Renal pelvis (tissue), 12 donors: ENCODE data around the gene PAFAH1B2. TPM values are rescaled to one million over a fixed set of nuclear protein-coding genes. Genes with fewer than 3 reads are reported as not detected.
"Not testable (repeated sequence)": the region's sequence is repeated elsewhere in the genome, so short reads cannot be mapped to it uniquely, and the experiment has no call there.

Source experiments
- DNase-seq: peaks from one replicate; pipeline ENCODE4 v3.0.0-alpha.2; 2013
- long read RNA-seq, 16 experiments: transcript quantifications; one replicate each; lab custom pipeline, GENCODE V29; 2026
- polyA plus RNA-seq, 3 donors: library from polyadenylated mRNA; unstranded; fragments of 120-200 nt; gene quantifications; one replicate each; pipeline ENCODE4 v1.2.1, GENCODE V29; 2013; ENCODE audit not compliant: insufficient read length in 3 of 3

The PAFAH1B2 gene, protein sequence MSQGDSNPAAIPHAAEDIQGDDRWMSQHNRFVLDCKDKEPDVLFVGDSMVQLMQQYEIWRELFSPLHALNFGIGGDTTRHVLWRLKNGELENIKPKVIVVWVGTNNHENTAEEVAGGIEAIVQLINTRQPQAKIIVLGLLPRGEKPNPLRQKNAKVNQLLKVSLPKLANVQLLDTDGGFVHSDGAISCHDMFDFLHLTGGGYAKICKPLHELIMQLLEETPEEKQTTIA
- polyA plus RNA-seq: 10 to 100 TPM; 64.9 to 81.7 (median 74.5) TPM
- long read RNA-seq, donor 1, full-length matches to known transcripts: 22 of 22 reads
- long read RNA-seq, donor 1, partial matches to known transcripts: 0 of 22 reads
- long read RNA-seq, donor 1, other reads (novel, unspliced or antisense): 0 of 22 reads
- long read RNA-seq, donor 2, full-length matches to known transcripts: 22 of 144 reads
- long read RNA-seq, donor 2, partial matches to known transcripts: 122 of 144 reads
- long read RNA-seq, donor 2, other reads (novel, unspliced or antisense): 0 of 144 reads
- long read RNA-seq, donor 3, full-length matches to known transcripts: 20 of 20 reads
- long read RNA-seq, donor 3, partial matches to known transcripts: 0 of 20 reads
- long read RNA-seq, donor 3, other reads (novel, unspliced or antisense): 0 of 20 reads
- long read RNA-seq, donor 4, full-length matches to known transcripts: 10 of 10 reads
- long read RNA-seq, donor 4, partial matches to known transcripts: 0 of 10 reads
- long read RNA-seq, donor 4, other reads (novel, unspliced or antisense): 0 of 10 reads
- long read RNA-seq, donor 5, full-length matches to known transcripts: 6 of 19 reads
- long read RNA-seq, donor 5, partial matches to known transcripts: 13 of 19 reads
- long read RNA-seq, donor 5, other reads (novel, unspliced or antisense): 0 of 19 reads
- long read RNA-seq, donor 6, full-length matches to known transcripts: 26 of 26 reads
- long read RNA-seq, donor 6, partial matches to known transcripts: 0 of 26 reads
- long read RNA-seq, donor 6, other reads (novel, unspliced or antisense): 0 of 26 reads
- long read RNA-seq, donor 7, full-length matches to known transcripts: 22 of 42 reads
- long read RNA-seq, donor 7, partial matches to known transcripts: 20 of 42 reads
- long read RNA-seq, donor 7, other reads (novel, unspliced or antisense): 0 of 42 reads
- long read RNA-seq, donor 8, full-length matches to known transcripts: 13 of 13 reads
- long read RNA-seq, donor 8, partial matches to known transcripts: 0 of 13 reads
- long read RNA-seq, donor 8, other reads (novel, unspliced or antisense): 0 of 13 reads
- long read RNA-seq, donor 9, full-length matches to known transcripts: 26 of 26 reads
- long read RNA-seq, donor 9, partial matches to known transcripts: 0 of 26 reads
- long read RNA-seq, donor 9, other reads (novel, unspliced or antisense): 0 of 26 reads
- long read RNA-seq, donor 10, full-length matches to known transcripts: 17 of 17 reads
- long read RNA-seq, donor 10, partial matches to known transcripts: 0 of 17 reads
- long read RNA-seq, donor 10, other reads (novel, unspliced or antisense): 0 of 17 reads
- long read RNA-seq, donor 11, full-length matches to known transcripts: 11 of 16 reads
- long read RNA-seq, donor 11, partial matches to known transcripts: 5 of 16 reads
- long read RNA-seq, donor 11, other reads (novel, unspliced or antisense): 0 of 16 reads
- long read RNA-seq, donor 12, full-length matches to known transcripts: 46 of 46 reads
- long read RNA-seq, donor 12, partial matches to known transcripts: 0 of 46 reads
- long read RNA-seq, donor 12, other reads (novel, unspliced or antisense): 0 of 46 reads
- long read RNA-seq, donor 13, full-length matches to known transcripts: 13 of 37 reads
- long read RNA-seq, donor 13, partial matches to known transcripts: 24 of 37 reads
- long read RNA-seq, donor 13, other reads (novel, unspliced or antisense): 0 of 37 reads
- long read RNA-seq, donor 14: 0 reads
- long read RNA-seq, donor 15, full-length matches to known transcripts: 34 of 34 reads
- long read RNA-seq, donor 15, partial matches to known transcripts: 0 of 34 reads
- long read RNA-seq, donor 15, other reads (novel, unspliced or antisense): 0 of 34 reads
- long read RNA-seq, donor 16, full-length matches to known transcripts: 29 of 37 reads
- long read RNA-seq, donor 16, partial matches to known transcripts: 8 of 37 reads
- long read RNA-seq, donor 16, other reads (novel, unspliced or antisense): 0 of 37 reads

DNA sequence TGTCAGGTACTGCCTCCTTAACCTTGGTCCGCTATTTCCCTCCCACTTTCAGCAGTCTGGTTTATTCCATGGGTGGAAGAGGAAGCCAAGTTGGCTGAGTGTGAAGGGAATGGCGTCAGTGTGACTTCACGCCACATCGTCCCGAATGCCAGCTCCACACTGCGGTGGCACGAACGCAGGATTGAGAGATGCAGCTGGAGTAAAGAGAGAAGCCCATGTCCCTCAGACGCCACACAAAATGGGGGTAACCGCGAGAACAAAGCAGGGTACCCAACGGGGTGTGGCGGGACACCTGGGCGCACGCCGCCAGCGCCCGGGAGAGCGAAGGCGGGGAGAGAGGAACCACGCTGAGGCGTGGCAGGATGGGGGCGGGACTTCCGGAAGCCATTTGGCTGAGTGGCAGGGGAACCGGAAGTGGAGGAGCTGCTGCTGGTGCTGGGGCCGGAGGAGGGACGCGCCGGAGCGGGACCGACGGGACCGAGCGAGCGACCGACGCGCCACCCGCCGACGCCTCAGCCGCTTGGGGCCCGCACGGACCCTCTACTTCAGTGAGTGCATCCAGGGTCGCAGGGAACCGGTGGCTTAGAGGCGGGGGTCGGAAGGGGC is at the start of gene PAFAH1B2:
TSS of gene PAFAH1B2 (plus strand) at position 417 of the 606 bp plus-strand sequence. CDS start 8,161 bp downstream, outside the sequence.
- peak; percentile 95 for DNase-seq

DNA sequence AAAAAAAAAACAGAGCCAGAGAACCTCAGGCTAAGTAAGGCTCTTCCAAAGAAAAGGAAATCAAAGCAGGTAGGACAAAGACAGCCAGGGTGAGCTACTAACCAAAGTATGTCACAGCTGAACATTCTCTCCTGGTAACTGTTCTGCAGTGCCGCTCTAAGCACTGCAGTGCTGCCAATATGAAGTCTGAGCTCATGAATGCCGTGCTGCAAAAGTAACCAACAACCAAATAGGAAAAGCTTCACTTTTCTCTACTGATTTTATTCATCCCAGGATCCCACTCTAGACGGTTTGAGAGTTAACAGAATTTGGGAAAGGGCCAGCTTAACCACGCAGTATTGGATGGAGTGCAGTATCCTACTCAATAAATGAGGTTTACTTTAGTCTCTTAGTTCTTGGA is 49.3 kb upstream of the PAFAH1B2 start:
- no peak for DNase-seq

DNA sequence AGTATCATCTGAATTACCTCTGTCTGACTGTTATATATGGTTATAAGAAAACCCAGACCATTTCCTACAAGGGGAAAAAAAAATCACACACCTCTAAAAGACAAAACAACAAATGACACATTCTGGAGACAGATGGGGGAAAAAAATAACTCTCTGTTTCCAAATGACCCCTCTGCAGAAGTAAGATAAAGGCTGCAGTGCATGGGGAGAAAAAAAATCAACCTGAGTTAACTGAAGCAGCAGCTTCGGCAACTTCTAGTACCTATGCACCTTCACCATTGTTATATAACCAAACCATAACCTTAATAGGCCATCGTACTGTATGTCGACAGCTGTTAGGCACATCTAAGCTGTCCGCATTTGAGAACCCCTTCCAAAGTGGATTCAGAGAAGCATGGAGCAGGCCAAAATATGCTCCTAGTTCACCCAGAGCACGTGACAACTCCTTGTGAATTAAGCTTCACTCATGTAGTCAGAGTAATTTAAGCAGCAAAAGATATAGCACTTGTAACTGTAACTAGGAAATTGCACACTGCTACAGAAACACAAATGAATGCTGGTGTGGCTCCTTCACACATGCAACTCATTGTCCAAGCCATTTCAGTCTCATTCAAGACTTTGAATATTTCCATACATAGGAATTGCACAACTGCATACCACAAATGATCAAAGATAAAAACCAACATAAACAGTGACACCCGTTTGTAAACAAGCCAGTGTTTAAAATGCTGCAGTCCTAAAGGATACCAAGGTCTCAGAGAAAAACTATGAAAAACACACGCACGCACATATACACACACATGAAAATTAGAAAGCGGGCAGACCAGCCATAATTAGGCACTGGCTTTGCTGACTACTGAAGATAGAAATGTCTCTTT is 48.6 kb upstream of the PAFAH1B2 start:
- no peak for DNase-seq

DNA sequence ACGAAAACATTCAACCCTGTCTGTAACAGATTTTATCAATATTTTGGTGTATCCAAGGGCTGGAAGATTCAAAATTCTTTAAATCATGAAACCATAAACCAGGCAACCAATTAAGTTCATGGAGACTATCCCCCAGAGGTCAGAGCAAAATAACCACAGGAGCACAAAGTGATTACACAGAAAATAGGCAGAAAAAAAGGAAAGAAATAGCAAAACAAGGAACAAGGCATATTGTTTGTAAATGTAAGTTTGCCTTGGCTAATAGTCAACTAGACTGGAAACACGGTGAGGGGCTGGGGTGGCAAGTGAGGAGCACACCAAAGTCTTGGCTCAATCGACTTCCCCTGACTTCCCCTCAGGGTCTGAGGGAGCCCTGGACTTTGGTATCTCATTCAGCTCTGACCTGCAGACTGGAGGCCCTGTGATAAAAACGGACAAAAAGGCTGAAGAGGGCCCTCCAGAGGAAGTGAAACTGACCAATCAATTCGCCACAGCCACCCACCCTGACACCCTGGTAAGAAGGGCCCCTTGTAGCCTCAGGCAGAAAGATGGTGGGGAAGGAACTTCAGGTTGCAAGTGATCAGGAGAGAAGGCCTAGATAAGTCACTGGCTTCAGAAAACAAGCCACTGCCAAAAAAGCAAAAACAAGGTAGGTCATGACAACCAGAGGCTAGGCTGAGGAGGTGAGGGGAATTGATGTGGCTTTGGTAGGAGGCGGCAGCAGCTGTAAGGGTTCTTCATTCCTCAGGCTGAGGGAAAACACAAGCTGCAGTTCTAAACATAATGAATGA is 47.7 kb upstream of the PAFAH1B2 start:
- DNase-seq: no peak

DNA sequence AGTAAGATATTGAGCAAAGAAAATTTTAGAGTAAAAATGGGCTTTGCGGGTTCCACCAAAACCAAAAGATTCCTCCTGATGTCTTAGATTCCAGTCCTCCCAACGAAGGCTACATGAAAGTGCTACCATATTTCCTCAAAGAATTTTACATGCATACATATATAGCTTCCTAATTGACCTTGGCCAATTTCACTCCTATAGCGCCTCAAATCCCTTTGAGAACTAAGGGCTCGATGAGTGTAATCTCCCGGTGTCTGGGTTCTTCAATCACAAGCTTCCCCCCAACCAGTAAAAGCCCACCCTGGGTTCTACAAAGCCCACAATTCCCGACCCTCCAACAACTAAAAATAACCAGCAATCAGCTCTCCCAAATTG is 47.1 kb upstream of the PAFAH1B2 start:
- DNase-seq: no peak

DNA sequence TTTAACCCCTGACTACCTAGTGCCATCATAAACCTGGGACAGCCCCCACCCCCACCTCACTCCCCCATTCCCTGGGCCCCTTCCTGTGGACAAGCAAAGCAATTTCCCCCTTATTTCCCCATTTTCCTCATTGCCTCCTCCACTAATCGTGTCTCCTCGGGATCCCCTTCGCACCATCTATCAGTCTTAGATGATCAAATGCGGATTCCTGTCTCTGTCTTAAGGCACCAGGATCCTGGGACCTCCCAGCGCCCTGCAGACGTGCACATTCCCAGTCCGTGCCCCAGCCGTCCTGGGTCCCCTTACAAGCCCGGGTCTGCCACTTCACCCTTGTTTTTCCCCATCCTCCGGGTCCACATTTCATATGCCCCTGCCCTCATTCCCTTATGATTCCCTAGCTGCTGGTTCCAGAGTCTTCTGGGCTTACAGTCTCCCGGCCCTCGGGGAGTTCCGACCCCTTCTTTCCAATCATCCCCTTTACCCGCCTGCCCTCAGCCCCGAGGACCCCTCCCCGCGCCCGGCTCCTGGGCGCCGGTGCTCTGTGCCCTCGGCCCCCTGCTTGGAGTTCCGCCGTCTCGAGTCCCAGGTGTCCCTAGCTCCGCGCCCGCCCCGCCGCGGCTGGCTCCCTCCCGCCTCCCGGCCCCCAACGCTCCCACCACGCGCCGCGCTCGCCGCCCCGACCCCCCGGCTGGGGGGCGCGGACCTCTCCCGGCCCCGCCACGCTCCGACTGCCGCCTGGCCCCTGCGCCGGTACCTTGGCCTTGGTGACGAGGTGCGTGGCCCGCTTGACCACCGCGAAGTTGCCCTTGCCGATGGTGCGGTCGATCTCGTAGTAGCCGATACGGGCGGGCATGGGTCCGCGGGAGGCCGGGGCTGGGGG is 46.5 kb upstream of the PAFAH1B2 start:
- no peak for DNase-seq

DNA sequence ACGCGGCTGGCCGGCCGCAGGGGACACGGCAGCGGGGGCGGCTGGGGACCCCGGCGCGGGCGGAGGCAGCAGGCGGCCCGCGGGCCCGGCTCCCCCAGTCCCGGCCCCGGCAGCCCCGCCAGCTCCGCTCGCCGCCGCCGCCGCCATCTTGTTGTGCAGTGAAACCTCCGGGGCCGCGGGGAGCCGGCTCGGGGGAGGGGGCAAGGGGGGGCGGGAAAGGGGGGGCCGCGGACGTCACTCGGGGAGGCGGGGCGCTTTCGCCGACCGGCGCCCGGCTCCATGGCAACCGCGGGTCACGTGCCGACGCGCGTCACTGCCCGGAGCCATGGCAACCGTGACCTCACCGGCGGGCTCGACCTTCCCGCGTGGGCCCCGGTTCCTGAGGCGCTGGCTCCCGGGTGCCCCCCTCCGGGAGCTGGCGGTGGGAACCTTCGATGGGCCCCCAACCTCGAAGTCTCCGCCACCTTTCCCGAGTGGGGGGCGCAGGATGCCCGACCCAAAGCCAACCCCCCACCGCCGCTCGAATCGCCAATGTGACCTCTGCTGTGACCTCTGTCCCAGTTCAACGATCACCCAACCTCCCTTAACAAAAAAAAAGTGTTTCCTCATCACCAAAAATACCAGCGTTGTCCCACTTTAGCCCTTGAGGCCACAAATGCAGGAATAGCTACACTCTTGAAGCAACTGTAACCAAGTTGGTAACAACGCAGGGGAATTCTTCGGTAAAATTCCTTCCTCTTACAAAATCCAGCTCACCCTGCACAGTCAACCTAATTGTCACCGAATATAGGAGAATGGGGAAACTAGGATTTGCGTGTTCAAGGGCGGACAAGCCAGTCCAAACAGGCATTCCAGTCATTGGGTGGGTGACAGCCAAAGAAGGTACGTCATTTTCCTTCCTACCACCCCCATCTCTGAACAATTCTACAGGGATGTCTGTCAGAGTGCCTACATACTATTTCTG is 45.5 kb upstream of the PAFAH1B2 start, which contains the start of gene SIK3:
TSS of gene SIK3 (minus strand) at position 160 of the 964 bp plus-strand sequence. CDS start at position 147, 13 bp downstream.
- DNase-seq: peak; percentile 91

DNA sequence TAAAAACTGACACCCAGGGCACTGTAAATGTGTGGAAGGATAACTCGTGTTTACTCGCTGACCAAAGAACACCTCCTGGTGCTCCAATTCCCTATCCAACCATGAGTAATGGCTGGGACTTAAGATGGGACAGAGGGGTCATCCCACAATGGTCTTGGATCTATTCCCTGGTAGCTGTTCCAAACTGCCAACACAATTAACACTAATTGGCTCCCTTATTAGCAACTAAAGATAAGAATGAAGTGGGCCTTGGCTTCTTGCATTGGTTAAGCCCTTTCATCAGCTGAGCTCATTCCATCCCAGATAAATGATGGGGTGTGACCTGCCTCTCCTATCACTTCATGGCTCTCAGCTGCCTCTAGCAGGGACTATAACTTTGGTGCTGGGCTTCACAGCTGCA is 44.4 kb upstream of the PAFAH1B2 start:
- no peak for DNase-seq

DNA sequence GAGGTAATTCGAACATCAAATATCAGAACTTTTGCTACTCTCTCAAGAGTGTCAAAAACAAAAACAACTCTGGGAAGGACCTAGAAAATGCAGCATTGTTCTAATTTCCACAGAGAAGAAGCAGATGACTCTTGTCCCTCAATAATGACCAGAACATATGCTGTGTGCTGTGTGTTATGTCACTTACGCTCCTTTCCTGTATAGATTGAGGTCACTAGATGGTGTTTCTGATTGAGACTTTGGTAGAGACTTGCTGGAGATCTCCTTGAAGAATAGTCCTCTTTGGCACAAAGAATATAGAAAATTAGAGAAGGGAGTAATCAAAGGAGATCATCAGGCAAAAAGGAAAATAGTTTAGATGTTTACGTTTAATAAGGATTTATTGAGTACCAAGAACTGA is 43.5 kb upstream of the PAFAH1B2 start:
- no peak for DNase-seq

DNA sequence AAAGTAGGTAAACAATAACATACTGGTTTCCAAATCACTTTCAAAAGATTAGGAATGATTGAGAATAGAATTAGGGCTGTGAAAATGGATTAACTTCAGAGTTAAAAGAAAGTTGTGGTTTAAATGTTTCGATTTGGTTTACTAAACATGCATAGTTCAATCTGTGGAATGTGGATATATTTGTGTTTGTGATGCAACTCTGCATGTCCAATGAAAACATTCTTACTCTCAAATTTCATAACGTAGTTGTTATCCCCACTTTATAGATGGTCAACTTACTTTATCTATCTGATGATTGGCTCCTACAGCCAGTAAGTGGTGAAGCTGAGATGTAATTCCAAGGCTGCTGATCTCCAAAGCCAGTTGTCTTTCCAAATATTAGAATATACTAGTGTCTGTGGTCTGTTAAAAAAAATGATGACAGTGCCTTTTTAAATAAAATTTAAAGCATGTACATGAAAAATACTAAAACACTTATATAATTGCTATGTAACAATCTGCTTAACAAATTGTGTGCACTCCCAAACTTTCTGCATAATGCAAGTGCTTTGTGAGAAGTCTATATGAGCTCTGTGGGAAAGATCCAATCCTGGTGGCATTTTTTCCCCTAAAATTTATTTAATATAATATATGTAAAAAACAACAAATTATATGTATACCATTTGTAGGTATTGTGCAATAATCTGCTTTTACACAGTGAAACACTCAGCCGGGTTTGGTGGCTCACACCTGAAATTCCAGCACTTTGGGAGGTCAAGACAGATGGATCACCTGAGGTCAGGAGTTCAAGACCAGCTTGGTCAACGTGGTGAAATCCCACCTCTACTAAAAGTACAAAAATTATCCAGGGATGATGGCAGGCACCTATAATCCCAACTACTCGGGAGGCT is 36.1 kb upstream of the PAFAH1B2 start:
- DNase-seq: no peak

DNA sequence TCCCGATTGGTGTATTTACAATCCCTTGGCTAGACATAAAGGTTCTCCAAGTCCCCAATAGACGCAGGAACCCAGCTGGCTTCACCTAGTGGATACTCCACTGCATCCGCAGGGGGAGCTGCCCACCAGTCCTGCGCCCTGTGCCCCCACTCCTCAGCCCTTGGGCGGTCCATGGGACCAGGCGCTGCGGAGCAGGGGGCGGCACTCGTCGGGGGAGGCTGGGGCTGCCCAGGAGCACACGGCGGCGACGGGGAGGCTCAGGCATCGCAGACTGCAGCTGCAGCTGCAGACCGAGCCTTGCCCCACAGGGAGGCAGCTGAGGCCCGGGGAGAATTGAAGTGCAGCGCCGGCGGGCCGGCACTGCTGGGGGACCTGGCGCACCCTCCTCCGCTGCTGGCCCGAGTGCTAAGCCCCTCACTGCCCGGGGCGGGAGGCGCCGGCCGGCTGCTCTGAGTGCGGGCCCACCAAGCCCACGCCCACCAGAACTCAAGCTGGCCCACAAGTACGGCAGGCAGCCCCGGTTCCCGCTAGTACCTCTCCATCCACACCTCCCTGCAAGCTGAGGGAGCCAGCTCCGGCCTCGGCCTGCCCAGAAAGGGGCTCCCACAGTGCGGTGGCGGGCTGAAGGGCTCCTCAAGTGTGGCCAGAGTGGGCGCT is 33.7 kb upstream of the PAFAH1B2 start:
- DNase-seq: no peak

DNA sequence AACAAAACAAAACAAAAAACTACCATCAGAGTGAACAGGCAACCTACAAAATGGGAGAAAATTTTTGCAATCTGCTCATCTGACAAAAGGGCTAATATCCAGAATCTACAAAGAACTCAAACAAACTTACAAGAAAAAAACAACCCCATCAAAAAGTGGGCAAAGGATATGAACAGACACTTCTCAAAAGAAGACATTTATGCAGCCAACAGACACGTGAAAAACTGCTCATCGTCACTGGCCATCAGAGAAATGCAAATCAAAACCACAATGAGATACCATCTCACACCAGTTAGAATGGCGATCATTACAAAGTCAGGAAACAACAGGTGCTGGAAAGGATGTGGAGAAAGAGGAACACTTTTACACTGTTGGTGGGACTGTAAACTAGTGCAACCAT is 31.6 kb upstream of the PAFAH1B2 start:
- not testable (repeated sequence) for DNase-seq

DNA sequence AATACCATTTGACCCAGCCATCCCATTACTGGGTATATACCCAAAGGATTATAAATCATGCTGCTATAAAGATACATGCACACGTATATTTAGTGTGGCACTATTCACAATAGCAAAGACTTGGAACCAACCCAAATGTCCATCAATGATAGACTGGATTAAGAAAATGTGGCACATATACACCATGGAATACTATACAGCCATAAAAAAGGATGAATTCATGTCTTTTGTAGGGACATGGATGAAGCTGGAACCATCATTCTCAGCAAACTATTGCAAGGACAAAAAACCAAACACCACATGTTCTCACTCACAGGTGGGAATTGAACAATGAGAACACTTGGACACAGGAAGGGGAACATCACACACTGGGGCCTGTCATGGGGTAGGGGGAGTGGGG is 31.1 kb upstream of the PAFAH1B2 start:
- DNase-seq: not testable (repeated sequence)
